GM23338 (cell line): ENCODE data around the gene SERPINB8. TPM values are rescaled to one million over a fixed set of nuclear protein-coding genes. Genes with fewer than 3 reads are reported as not detected.

ENCODE experiments used
- ATAC-seq: fragments of 200-7000 bp; cut with Tn5 transposase; 3 replicates; pipeline ENCODE4 v1.9.1; 2020
- DNase-seq: peaks from one replicate; pipeline ENCODE4 v3.0.0-alpha.2; 2015; ENCODE audit warnings: low spot score
- H2AFZ ChIP-seq: fragments of 200-600 bp; sonication (generic); 2 replicates; pipeline ENCODE4 v1.8.0; 2016; ENCODE audit warnings: antibody characterized with exemption, mild to moderate bottlenecking, moderate library complexity
- H3F3A ChIP-seq: fragments of 200-600 bp; sonication (generic); replicated peaks from 2 replicates; pipeline ENCODE4 v1.8.0; 2017; ENCODE audit warnings: antibody characterized with exemption, mixed run types, low read depth
- H3K27ac ChIP-seq: fragments of 200-600 bp; sonication (generic); 2 replicates; pipeline ENCODE4 v1.6.1; 2016; ENCODE audit warnings: low read depth
- H3K27me3 ChIP-seq: fragments of 200-600 bp; sonication (generic); 2 replicates; pipeline ENCODE4 v1.8.0; 2016; ENCODE audit warnings: mild to moderate bottlenecking, mixed run types, moderate library complexity; ENCODE audit not compliant: insufficient read depth
- H3K36me3 ChIP-seq: fragments of 200-600 bp; sonication (generic); 2 replicates; pipeline ENCODE4 v1.8.0; 2016; ENCODE audit warnings: mild to moderate bottlenecking; ENCODE audit not compliant: insufficient read depth
- H3K4me1 ChIP-seq: fragments of 200-600 bp; sonication (generic); 2 replicates; pipeline ENCODE4 v1.8.0; 2016; ENCODE audit warnings: mild to moderate bottlenecking, moderate library complexity; ENCODE audit not compliant: insufficient read depth
- H3K4me2 ChIP-seq: fragments of 200-600 bp; sonication (generic); 2 replicates; pipeline ENCODE4 v1.7.1; 2017; ENCODE audit warnings: mixed run types
- H3K4me3 ChIP-seq: fragments of 200-600 bp; sonication (generic); 2 replicates; pipeline ENCODE4 v1.6.1; 2016; ENCODE audit warnings: mixed run types
- H3K79me2 ChIP-seq: fragments of 200-600 bp; sonication (generic); replicated peaks from 2 replicates; pipeline ENCODE4 v1.8.0; 2017; ENCODE audit warnings: mild to moderate bottlenecking; ENCODE audit not compliant: insufficient read depth
- H3K9me2 ChIP-seq: fragments of 200-600 bp; sonication (generic); 2 replicates; pipeline ENCODE4 v1.8.0; 2017; ENCODE audit not compliant: insufficient read depth
- H4K20me1 ChIP-seq: fragments of 200-600 bp; sonication (generic); replicated peaks from 2 replicates; pipeline ENCODE4 v1.8.0; 2017; ENCODE audit warnings: mild to moderate bottlenecking; ENCODE audit not compliant: insufficient read depth
- H3K27ac Mint-ChIP-seq: 2 replicates; pipeline ENCODE4 v1.8.0; 2020; ENCODE audit warnings: inconsistent platforms, mild to moderate bottlenecking, moderate library complexity, mixed read lengths
- H3K27me3 Mint-ChIP-seq: 3 replicates; pipeline ENCODE4 v1.8.0; 2022; ENCODE audit warnings: low read depth, mild to moderate bottlenecking, moderate library complexity, mixed read lengths, inconsistent platforms; ENCODE audit not compliant: insufficient read depth, poor library complexity
- H3K36me3 Mint-ChIP-seq: 3 replicates; pipeline ENCODE4 v1.8.0; 2021; ENCODE audit warnings: low read depth, mild to moderate bottlenecking, inconsistent platforms, moderate library complexity, mixed read lengths
- H3K4me1 Mint-ChIP-seq: 3 replicates; pipeline ENCODE4 v1.8.0; 2020; ENCODE audit warnings: mild to moderate bottlenecking, inconsistent platforms, mixed read lengths
- H3K4me3 Mint-ChIP-seq: 3 replicates; pipeline ENCODE4 v1.8.0; 2021; ENCODE audit warnings: moderate library complexity, mild to moderate bottlenecking, inconsistent platforms, mixed read lengths
- H3K9me3 Mint-ChIP-seq: 3 replicates; pipeline ENCODE4 v1.8.0; 2020; ENCODE audit warnings: moderate library complexity, mild to moderate bottlenecking, inconsistent platforms, mixed read lengths
- CREB1 ChIP-seq: fragments of 250-450 bp; sonication (Bioruptor Pico); IDR thresholded peaks from 2 replicates; pipeline ENCODE4 v1.5.0; 2020; ENCODE audit warnings: low read depth, mild to moderate bottlenecking, moderate library complexity
- CTCF ChIP-seq, 2 experiments: fragments of 200-600 bp in 1 of 2; sonication (generic) in 1 of 2; conservative IDR thresholded peaks; 2 replicates each; pipeline versions ENCODE4 v1.5.1 to v1.6.1; 2016 to 2017; ENCODE audit warnings: antibody characterized with exemption in 2 of 2, low read depth in 2 of 2, mild to moderate bottlenecking in 2 of 2, moderate library complexity in 1 of 2
- ETS1 ChIP-seq: IDR thresholded peaks from 2 replicates; pipeline ENCODE4 v1.6.1; 2016; ENCODE audit warnings: antibody characterized with exemption
- EZH2 ChIP-seq: fragments of 200-600 bp; sonication (generic); IDR thresholded peaks from one replicate; pipeline ENCODE4 v1.8.0; 2017; ENCODE audit warnings: antibody characterized with exemption, mild to moderate bottlenecking, low read depth; ENCODE audit not compliant: unreplicated experiment
- EZH2phosphoT487 ChIP-seq: fragments of 200-600 bp; sonication (generic); IDR thresholded peaks from one replicate; pipeline ENCODE4 v1.8.1; 2018; ENCODE audit warnings: antibody characterized with exemption; ENCODE audit not compliant: unreplicated experiment
- JUNB ChIP-seq: IDR thresholded peaks from one replicate; pipeline ENCODE4 v1.6.1; 2016; ENCODE audit warnings: antibody characterized with exemption; ENCODE audit not compliant: unreplicated experiment
- NANOG ChIP-seq: IDR thresholded peaks from 2 replicates; pipeline ENCODE4 v1.6.1; 2016; ENCODE audit warnings: antibody characterized with exemption, borderline replicate concordance
- POLR2AphosphoS5 ChIP-seq: IDR thresholded peaks from 2 replicates; pipeline ENCODE4 v1.6.1; 2016; ENCODE audit warnings: antibody characterized with exemption, low read depth
- STAT1 ChIP-seq: IDR thresholded peaks from one replicate; pipeline ENCODE4 v1.6.1; 2016; ENCODE audit warnings: antibody characterized with exemption; ENCODE audit not compliant: unreplicated experiment
- ZNF114 ChIP-seq: fragments of 250-450 bp; sonication (Bioruptor Pico); IDR thresholded peaks from 2 replicates; pipeline ENCODE4 v1.5.0; 2020; ENCODE audit warnings: mild to moderate bottlenecking, moderate library complexity
- ZNF331 ChIP-seq: fragments of 250-450 bp; sonication (Bioruptor Pico); IDR thresholded peaks from 2 replicates; pipeline ENCODE4 v1.5.0; 2020; ENCODE audit warnings: low read depth, mild to moderate bottlenecking, moderate library complexity
- polyA plus RNA-seq: library from polyadenylated mRNA; unstranded; fragments of >200 nt; fragmentation: Nextera tagmentation; extraction: Ambion mirVana; gene quantifications from 2 replicates; pipeline ENCODE4 v1.2.1, GENCODE V29; 2016
- total RNA-seq: library from RNA; depleted of rRNA; stranded (reverse); fragments of >200 nt; shearing (Covaris generic); gene quantifications from 2 replicates; pipeline ENCODE4 v1.2.3, GENCODE V29; 2014
- TF ChIP-seq, protein P1 (sequence below): fragments of 250-450 bp; sonication (Bioruptor Pico); IDR thresholded peaks from 2 replicates; pipeline ENCODE4 v1.5.0; 2020; ENCODE audit warnings: mild to moderate bottlenecking, moderate library complexity
- TF ChIP-seq, protein P2 (sequence below): IDR thresholded peaks from one replicate; pipeline ENCODE4 v1.6.1; 2018; ENCODE audit warnings: antibody characterized with exemption; ENCODE audit not compliant: unreplicated experiment

The SERPINB8 gene
- total and polyA plus RNA-seq, 2 experiments from 2014 or later: 0.50 to 2.1 TPM

- peaks cover 5% of the 10 kb centered on the region for H3K27me3 Mint-ChIP-seq
These were observed 59.2 kb downstream of the SERPINB8 start for GRCh38 chr18:64029096-64029495.

More at GRCh38 chr18:64029096-64029495, 59.2 kb downstream of the SERPINB8 start:
- Histone ChIP-seq H3K27me3 (no peaks in the 10 kb centered on the region), H3K4me1 (no peaks in the 10 kb centered on the region), H3K4me2 (no peak overlapping the region), H4K20me1 (no peaks in the 10 kb centered on the region), H3K27ac (no peak overlapping the region), H3F3A (no peaks in the 10 kb centered on the region), H3K9me2 (0 out of 2 replicates have a peak, but pooled peaks cover 3% of the 10 kb centered on the region), H3K79me2 (no peaks in the 10 kb centered on the region), H2AFZ (no peak overlapping the region), H3K36me3 (no peaks in the 10 kb centered on the region), H3K4me3 (no peak overlapping the region)
- no peak for DNase-seq
- Mint-ChIP-seq H3K36me3 (no peaks in the 10 kb centered on the region; the same call in 2 of the 3 replicates), H3K27ac (no peak overlapping the region), H3K4me1 (peaks cover 10% of the 10 kb centered on the region), H3K9me3 (peaks cover 4% of the 10 kb centered on the region; the same call in 2 of the 3 replicates), H3K4me3 (no peak overlapping the region)
- ATAC-seq: no peak
- no peak for TF ChIP-seq STAT1
- no peak for TF ChIP-seq EZH2phosphoT487
- TF ChIP-seq, protein P1, sequence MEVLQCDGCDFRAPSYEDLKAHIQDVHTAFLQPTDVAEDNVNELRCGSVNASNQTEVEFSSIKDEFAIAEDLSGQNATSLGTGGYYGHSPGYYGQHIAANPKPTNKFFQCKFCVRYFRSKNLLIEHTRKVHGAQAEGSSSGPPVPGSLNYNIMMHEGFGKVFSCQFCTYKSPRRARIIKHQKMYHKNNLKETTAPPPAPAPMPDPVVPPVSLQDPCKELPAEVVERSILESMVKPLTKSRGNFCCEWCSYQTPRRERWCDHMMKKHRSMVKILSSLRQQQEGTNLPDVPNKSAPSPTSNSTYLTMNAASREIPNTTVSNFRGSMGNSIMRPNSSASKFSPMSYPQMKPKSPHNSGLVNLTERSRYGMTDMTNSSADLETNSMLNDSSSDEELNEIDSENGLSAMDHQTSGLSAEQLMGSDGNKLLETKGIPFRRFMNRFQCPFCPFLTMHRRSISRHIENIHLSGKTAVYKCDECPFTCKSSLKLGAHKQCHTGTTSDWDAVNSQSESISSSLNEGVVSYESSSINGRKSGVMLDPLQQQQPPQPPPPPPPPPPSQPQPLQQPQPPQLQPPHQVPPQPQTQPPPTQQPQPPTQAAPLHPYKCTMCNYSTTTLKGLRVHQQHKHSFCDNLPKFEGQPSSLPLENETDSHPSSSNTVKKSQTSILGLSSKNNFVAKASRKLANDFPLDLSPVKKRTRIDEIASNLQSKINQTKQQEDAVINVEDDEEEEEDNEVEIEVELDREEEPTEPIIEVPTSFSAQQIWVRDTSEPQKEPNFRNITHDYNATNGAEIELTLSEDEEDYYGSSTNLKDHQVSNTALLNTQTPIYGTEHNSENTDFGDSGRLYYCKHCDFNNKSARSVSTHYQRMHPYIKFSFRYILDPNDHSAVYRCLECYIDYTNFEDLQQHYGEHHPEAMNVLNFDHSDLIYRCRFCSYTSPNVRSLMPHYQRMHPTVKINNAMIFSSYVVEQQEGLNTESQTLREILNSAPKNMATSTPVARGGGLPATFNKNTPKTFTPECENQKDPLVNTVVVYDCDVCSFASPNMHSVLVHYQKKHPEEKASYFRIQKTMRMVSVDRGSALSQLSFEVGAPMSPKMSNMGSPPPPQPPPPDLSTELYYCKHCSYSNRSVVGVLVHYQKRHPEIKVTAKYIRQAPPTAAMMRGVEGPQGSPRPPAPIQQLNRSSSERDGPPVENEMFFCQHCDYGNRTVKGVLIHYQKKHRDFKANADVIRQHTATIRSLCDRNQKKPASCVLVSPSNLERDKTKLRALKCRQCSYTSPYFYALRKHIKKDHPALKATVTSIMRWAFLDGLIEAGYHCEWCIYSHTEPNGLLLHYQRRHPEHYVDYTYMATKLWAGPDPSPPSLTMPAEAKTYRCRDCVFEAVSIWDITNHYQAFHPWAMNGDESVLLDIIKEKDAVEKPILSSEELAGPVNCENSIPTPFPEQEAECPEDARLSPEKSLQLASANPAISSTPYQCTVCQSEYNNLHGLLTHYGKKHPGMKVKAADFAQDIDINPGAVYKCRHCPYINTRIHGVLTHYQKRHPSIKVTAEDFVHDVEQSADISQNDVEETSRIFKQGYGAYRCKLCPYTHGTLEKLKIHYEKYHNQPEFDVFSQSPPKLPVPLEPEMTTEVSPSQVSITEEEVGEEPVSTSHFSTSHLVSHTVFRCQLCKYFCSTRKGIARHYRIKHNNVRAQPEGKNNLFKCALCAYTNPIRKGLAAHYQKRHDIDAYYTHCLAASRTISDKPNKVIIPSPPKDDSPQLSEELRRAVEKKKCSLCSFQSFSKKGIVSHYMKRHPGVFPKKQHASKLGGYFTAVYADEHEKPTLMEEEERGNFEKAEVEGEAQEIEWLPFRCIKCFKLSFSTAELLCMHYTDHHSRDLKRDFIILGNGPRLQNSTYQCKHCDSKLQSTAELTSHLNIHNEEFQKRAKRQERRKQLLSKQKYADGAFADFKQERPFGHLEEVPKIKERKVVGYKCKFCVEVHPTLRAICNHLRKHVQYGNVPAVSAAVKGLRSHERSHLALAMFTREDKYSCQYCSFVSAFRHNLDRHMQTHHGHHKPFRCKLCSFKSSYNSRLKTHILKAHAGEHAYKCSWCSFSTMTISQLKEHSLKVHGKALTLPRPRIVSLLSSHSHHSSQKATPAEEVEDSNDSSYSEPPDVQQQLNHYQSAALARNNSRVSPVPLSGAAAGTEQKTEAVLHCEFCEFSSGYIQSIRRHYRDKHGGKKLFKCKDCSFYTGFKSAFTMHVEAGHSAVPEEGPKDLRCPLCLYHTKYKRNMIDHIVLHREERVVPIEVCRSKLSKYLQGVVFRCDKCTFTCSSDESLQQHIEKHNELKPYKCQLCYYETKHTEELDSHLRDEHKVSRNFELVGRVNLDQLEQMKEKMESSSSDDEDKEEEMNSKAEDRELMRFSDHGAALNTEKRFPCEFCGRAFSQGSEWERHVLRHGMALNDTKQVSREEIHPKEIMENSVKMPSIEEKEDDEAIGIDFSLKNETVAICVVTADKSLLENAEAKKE (CRISPR knock-in tag): no peak
- TF ChIP-seq JUNB: no peak
- TF ChIP-seq NANOG: no peak
- no peak for TF ChIP-seq ZNF331
- TF ChIP-seq ETS1: no peak
- TF ChIP-seq, protein P2, sequence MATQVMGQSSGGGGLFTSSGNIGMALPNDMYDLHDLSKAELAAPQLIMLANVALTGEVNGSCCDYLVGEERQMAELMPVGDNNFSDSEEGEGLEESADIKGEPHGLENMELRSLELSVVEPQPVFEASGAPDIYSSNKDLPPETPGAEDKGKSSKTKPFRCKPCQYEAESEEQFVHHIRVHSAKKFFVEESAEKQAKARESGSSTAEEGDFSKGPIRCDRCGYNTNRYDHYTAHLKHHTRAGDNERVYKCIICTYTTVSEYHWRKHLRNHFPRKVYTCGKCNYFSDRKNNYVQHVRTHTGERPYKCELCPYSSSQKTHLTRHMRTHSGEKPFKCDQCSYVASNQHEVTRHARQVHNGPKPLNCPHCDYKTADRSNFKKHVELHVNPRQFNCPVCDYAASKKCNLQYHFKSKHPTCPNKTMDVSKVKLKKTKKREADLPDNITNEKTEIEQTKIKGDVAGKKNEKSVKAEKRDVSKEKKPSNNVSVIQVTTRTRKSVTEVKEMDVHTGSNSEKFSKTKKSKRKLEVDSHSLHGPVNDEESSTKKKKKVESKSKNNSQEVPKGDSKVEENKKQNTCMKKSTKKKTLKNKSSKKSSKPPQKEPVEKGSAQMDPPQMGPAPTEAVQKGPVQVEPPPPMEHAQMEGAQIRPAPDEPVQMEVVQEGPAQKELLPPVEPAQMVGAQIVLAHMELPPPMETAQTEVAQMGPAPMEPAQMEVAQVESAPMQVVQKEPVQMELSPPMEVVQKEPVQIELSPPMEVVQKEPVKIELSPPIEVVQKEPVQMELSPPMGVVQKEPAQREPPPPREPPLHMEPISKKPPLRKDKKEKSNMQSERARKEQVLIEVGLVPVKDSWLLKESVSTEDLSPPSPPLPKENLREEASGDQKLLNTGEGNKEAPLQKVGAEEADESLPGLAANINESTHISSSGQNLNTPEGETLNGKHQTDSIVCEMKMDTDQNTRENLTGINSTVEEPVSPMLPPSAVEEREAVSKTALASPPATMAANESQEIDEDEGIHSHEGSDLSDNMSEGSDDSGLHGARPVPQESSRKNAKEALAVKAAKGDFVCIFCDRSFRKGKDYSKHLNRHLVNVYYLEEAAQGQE: no peak
- TF ChIP-seq CTCF (conservative IDR thresholded peaks at IDR 0.05; ENCODE audit: low read depth in 2 of 2): no peak
- TF ChIP-seq CREB1 (CRISPR knock-in tag): no peak
- no peak for TF ChIP-seq ZNF114 (CRISPR knock-in tag)
- no peak for TF ChIP-seq EZH2
- no peak for TF ChIP-seq POLR2AphosphoS5
